GM21423 (cell line): ENCODE results near the gene CALCR.

Experiments
- ATAC-seq: cut with Tn5 transposase; IDR thresholded peaks from one replicate; pipeline ENCODE4 v1.9.1; 2021; ENCODE audit warnings: mild to moderate bottlenecking, moderate library complexity; ENCODE audit not compliant: unreplicated experiment

CALCR gene

GRCh38 chr7:93461350-93461749 lies 113.2 kb downstream of the CALCR start:
- no peak for ATAC-seq

DNA sequence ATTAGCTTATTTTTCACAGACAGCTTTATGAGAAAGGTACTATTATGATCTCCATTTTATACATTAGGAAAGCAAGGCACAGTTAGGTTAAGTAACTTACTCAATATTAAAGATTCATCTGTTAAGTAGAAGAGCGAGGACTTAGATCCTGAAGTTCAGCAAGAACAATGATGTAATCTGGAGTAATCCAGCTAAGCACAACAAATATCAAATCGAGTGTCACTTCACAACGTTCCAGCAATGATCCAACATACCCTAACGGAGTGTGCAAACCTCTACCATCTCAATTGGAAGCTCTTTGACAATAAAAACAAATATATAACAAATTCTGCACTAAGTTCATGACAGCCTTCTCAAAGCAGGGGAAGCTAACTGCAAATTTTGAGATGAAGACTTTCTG lies 121.3 kb downstream of the CALCR start:
- no peak for ATAC-seq

DNA sequence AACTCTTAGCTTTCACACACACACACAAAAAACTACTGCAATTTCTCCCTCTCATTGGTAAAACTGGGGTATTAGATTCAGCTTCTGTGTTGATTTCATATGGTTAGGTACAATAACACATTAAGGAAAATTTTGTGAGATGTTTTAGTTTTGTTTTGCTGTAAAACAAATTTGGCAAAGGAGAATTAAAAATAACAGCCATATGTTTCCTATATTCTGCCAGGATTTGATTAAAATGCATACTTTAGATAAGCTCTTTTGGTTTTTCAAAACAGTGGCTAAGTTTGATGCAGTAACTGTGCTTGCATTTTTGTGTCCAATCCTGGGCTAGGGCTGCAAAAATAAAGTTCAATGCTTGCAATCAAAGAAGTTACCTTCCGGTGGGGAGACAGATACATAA lies 126.3 kb downstream of the CALCR start:
- ATAC-seq = no peak

DNA sequence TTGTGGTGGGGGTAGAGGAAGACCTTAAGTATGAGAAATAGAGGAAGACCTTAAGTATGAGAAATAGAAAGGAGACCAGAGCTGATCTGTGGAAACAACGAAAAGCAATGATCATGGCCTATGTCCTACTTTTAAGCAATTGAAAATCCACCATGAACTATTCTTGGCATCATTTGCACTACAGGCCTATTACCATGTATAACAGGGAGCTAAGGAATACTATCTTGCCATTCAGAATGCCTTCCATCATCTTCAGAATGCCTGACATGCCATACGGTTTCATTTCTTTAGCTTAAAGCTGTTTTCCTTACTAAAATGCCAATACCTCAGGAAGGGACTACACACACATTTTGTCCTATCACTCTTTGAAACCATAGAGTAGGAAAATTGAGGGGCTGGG lies 127.0 kb downstream of the CALCR start:
- no peak for ATAC-seq

DNA sequence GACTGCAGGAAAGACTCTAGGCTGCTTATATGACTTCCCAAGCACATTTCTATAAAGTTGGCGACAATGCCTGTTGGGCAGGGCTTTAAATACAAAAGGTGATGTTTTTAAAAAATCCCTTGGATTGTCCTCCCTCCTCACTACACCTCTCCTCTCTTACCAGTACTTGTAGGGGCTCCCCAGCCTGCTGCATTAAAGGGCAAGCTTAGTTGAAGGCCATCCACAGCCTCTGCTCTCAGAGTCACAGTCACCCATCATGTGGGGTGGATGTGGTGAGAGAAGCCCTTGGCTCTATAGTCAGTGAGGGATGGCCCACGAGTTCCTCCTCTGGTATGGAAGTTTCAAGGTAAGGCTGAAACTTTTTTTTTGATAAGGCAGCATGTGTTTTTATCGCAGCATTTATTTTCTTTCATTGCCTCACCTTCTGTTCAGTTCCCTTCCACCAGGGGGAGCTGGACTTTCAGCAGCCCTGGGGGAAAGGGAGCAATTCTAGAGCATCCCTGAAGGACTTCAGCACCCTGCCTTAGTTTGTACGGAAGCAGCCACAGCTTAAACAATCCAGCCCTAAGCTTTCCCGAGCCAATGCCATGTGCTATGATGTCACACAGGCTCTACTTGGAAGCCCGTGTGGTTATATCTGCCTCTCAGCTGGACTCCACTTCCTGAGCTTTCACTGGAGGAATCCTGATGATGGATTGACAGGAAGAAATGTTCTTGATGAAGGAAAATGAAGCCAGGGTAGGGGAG lies 131.9 kb downstream of the CALCR start:
- ATAC-seq = peak; percentile 63

- no peak for ATAC-seq
These were observed 138.7 kb downstream of the CALCR start for GRCh38 chr7:93435791-93436190.

GRCh38 chr7:93432130-93432529 lies 142.4 kb downstream of the CALCR start:
- no peak for ATAC-seq

DNA sequence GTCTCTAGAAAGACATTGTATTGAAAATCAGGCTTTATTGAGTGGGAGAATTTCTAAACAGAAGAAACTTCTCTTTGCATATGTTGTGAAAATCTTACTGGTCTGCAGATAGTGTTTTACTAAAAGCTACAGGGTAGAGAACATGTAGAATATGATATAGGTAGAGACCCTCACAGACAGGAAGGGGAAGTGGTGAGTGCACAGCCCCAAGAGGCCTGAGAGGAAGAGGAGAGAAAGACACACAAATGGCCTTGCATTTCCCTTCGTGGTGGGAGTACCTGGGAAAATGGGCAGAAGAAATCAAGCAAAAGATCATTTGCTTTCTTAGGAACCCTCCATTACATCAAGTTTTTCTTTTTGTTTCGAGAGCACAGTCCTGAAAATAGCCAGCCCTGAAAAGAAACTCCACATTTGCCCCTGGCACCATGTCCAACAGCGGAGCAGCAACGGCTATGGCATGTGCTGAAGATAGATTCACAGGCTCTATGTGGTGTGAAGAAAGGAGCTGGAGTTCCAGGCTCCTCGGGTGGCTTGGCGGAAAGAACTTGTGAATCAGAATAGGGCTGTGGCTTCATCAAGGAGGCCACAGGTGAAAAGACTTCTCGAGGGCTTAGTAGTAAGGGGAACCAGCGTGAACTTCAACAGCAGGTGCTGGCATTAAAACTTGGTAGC lies 143.5 kb downstream of the CALCR start:
- ATAC-seq = peak; percentile 59

DNA sequence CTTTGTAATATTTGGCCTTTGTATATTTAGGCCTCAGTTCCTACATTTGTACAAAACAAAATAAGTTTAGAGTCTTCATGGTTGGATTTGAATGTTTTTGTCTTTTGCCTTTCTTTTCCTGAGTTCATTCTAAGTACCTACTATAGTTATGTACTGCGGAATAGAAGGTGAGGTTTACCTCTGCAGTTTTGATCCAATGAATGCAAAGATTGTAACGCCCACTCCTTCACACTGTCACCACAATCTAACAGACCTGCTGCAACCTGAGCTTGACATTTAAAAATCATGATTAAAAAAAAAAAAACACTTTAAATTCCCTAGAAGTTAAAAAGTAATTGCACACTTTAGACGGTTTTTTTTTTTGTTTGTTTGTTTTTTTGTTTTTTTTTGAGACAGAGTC lies 145.0 kb downstream of the CALCR start:
- no peak for ATAC-seq

GRCh38 chr7:93427107-93427506 lies 147.4 kb downstream of the CALCR start:
- no peak for ATAC-seq

GRCh38 chr7:93426155-93426696 lies 148.3 kb downstream of the CALCR start:
- no peak for ATAC-seq

DNA sequence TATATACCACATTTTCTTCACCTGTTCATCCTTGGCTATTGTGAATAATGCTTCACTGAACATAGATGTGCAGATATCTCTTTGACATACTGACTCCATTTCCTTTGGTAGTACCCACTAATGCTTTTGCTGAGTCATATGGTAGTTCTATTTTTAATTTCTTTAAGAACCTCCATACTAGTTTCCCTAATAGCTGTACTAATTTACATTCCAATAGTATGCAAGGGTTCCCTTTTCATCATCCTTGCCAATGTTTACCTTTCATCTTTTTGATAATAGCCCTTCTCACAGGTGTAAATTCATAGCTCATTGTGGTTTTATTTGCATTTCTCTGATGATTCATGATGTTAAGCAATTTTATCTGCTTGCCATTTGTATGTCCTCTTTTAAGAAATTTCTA lies 159.9 kb downstream of the CALCR start:
- ATAC-seq = no peak

GRCh38 chr7:93409324-93409723 lies 165.2 kb downstream of the CALCR start:
- no peak for ATAC-seq

DNA sequence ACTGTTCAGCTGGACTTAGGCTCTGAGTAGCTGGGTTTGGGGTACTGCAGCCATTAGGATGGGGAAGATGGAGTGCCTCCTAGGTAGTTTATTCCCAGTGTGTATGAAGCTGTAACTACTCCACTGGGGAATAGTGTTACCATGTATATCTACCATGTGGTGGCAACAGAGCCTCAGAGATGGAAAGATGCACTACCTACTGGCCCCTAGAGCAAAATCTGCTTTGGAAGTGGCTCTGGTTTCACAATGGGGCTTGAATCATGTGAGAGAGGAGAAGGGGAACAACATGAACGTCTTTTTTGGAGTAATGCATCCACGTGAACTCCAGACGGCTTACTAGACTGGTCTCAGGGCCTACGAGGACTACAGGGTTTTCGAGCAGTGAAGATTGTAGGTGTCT lies 167.3 kb downstream of the CALCR start:
- ATAC-seq = no peak

- no peak for ATAC-seq
These were observed 171.6 kb downstream of the CALCR start for GRCh38 chr7:93402944-93403343.

DNA sequence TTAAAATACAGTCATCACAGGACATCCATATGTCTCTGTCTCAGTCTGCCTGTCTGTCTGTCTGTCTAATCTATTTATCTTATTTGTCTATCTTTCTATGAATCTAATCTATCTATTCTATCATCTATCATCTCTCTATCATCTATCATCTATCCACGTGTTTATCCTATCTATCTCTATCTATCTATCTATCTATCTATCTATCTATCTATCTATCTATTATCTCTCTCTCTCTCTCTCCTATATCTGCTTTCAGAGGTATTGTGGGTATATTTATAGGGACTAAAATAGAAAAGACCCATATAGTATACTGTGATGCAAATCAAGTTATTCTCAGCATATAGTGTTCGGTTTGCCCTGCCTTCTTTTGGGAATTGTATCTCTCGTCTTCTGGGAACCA lies 174.9 kb downstream of the CALCR start:
- ATAC-seq = no peak

- ATAC-seq = no peak
These were observed 181.5 kb downstream of the CALCR start for GRCh38 chr7:93392984-93393383.

GRCh38 chr7:93390660-93391059 lies 183.9 kb downstream of the CALCR start:
- ATAC-seq = no peak

DNA sequence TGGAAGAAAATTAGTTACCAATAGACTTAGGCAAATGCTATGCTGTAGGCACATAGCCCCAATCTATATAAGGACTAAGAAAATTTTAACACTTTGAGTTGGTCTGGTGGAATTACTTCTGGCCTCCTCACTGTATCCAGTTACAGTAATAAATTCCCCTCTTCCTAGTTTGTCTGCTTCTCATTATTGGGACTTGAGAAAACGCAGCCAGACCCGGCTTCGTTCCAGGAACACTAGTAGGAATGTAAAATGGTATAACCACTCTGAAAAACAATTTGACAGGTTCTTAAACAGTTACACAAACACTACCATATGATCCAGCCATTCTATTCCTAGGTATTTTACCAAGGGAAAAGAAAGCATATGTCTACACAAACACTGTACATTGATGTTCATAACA lies 192.2 kb downstream of the CALCR start:
- no peak for ATAC-seq

- no peak for ATAC-seq
These were observed 196.3 kb downstream of the CALCR start for GRCh38 chr7:93378131-93378760.

DNA sequence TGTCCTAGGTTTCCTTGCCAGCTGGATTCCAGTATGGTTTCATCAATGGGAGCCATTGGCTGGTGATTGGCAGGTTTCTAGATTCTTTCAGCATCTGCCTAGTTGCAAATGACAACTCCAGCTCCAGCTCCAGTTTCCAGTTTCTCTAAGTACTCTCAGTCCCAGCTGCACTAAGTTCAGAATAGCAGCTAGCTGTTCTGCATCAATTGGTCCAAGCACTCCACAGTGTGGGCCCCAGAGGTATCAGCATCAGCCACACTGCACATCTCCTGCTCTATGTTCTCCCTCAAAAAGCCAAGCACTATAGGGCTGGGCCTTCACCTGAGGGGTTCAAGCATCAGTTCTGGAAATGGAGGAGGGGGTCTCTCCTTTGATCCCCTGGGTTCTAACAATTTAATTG lies 198.9 kb downstream of the CALCR start:
- no peak for ATAC-seq
